Stimulated activated CD4-positive, alpha-beta T cell treated with anti-CD3 and anti-CD28 coated beads, Interleukin-1b, Interleukin-23, amount 100 ng/mL, for 24 hours (primary cell): ENCODE measurements around the gene MESP2.

Source experiments
- DNase-seq, 4 experiments: peaks; one replicate each; pipeline ENCODE4 v3.0.0-alpha.2; 2020; ENCODE audit warnings: low read depth in 4 of 4, low spot score in 1 of 4

MESP2 gene

GRCh38 chr15:89812847-89813320 is 36.8 kb downstream of the MESP2 start:
- DNase-seq, result no peak

GRCh38 chr15:89813381-89814111 is 37.4 kb downstream of the MESP2 start:
- DNase-seq, result no peak

- DNase-seq, result no peak
These were observed 38.1 kb downstream of the MESP2 start for GRCh38 chr15:89814112-89814742.

GRCh38 chr15:89815769-89816168 is 39.6 kb downstream of the MESP2 start:
- no peak for DNase-seq

GRCh38 chr15:89817701-89818280 is 41.7 kb downstream of the MESP2 start:
- DNase-seq, result no peak

GRCh38 chr15:89818287-89818686 is 42.2 kb downstream of the MESP2 start:
- DNase-seq, result no peak

GRCh38 chr15:89820666-89821611 is 44.8 kb downstream of the MESP2 start:
- no peak for DNase-seq

GRCh38 chr15:89822026-89822425 is 45.9 kb downstream of the MESP2 start:
- DNase-seq, result no peak

- DNase-seq, result no peak
These were observed 46.4 kb downstream of the MESP2 start for GRCh38 chr15:89822611-89822950.

GRCh38 chr15:89822951-89823711 is 47.0 kb downstream of the MESP2 start:
- DNase-seq, result no peak

GRCh38 chr15:89823836-89824606 is 47.9 kb downstream of the MESP2 start:
- no peak for DNase-seq

GRCh38 chr15:89824607-89824867 is 48.4 kb downstream of the MESP2 start:
- DNase-seq, result no peak

- DNase-seq, result no peak
These were observed 49.3 kb downstream of the MESP2 start for GRCh38 chr15:89825271-89825940.

GRCh38 chr15:89826671-89827655 is 50.8 kb downstream of the MESP2 start:
- no peak for DNase-seq

GRCh38 chr15:89827829-89828228 is 51.7 kb downstream of the MESP2 start:
- DNase-seq, result no peak
